AG20443 (cell line): Measurements from ENCODE around the gene RER1.
A peak's percentile ranks its signal among the peaks of the same experiment; 100 is the strongest.

Source experiments
- DNase-seq: peaks from one replicate; pipeline ENCODE4 v3.0.0; 2012; ENCODE audit warnings: low spot score, mixed read lengths

RER1 gene

DNA sequence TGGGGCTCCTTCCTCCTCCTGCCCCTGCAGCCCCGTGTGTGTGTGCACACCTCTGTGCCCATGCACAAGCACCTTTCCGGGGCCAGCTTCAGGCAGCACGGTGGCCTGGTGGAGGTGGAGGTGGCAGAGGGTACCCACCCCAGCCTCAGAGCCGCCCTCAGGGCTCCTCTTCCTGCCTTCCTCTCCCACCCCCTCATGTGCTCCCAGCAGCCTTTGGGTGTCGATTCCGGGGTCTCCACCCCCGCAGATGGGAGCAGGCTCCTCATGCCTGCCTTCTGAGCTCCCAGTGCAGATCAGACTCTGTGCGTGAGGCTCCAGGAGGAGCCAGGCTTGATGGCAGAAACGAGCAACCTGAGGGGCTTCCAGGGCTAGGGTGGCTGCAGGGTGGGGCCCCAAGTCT is 55.2 kb downstream of the RER1 start:
- no peak for DNase-seq

GRCh38 chr1:2447276-2448097 is 55.8 kb downstream of the RER1 start:
- no peak for DNase-seq

DNA sequence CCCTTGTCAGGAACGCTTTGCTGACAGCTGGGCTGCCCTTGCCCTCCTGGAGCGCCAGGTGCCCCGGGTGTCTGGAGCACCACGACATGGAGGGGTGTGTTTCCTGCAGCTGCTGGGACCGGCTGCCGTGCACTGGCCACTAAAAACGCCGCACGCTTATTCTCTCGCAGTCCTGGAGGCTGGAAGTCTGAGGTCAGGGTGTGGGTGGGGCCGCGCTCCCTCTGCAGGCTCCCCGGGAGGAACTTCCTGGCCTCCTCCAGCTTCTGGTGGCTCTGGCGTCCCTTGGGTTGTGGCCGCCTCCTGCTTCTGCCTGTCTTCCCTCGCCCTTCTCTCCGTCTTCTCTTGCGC is 56.4 kb downstream of the RER1 start:
- no peak for DNase-seq

DNA sequence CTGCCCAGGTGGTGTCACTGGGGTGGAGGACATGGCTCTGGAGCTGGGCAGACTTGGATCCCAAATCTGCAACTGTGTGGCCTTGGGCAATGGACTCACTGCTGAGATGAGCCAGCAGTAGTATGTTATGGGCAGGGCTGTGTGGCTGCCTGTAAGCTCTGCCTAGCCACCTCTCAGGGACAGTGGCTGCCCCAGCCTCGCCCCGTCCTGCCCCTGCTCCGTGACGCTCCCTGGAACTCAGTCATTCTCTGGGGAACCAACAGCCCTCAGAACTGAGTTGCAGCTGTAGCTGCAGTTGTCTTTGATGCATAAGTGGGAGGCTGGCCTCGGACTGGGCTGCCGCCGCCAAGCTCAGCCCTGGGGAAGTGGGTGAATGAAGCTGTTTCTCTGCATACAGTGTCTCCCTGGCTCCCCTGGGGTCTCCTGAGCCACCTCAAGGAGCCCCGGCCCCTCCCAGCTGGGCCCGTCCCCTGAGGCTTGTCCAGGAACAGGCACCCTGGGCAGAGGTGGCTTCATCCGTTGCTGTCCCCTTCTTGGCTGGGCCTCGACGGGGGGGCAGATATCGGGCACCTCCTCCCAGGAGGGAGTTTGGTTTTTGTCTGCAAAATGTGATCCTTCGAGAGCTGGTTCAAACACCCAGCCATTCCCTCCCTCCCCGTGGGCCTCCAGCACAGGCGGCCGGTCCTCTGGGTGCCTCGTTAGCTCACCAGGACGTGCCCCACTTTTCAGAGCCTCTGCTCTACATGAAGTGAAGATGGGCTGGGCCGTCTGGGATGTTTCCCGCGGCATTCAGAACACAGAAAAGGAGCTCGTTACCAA is 58.2 kb downstream of the RER1 start:
- DNase-seq: peak; percentile 41

- peak; percentile 91 for DNase-seq
Measured at GRCh38 chr1:2451741-2452140, 60.1 kb downstream of the RER1 start.

- DNase-seq: no peak
Measured at GRCh38 chr1:2452201-2452931, 60.7 kb downstream of the RER1 start.

DNA sequence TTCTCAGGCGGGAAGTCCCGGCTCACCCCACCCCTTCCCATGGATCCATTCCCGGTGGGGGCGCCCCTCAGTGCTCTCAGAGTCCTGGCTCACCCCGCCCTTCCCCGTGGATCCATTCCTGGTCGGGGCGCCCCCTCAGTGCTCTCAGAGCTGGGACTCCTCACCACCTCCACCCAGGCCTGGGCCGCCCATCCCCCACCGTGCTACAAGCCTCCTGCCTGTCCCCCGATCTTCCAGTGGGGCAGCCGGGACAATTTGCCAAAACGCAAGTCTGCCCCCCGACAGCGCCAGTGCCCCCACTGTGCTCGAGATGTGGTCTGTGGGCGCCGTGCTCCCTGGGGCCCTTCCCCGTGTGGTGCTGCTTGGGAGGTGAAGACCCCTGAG is 61.3 kb downstream of the RER1 start:
- no peak for DNase-seq

- DNase-seq: no peak
Measured at GRCh38 chr1:2454227-2454626, 62.6 kb downstream of the RER1 start.
